PFSK-1 (cell line): Measurements from ENCODE around the gene METTL1.

Experiments
- POLR2AphosphoS5 ChIP-seq: IDR thresholded peaks from 2 replicates; pipeline ENCODE4 v1.6.1; 2012; ENCODE audit warnings: low read depth, mild to moderate bottlenecking, control low read depth, low read length, moderate library complexity
- SIN3A ChIP-seq: IDR thresholded peaks from 2 replicates; pipeline ENCODE4 v1.6.1; 2012; ENCODE audit warnings: mild to moderate bottlenecking, low read length, moderate library complexity, borderline replicate concordance; ENCODE audit not compliant: insufficient read depth
- TAF1 ChIP-seq: IDR thresholded peaks from 2 replicates; pipeline ENCODE4 v1.6.1; 2012; ENCODE audit warnings: low read length, control low read depth, borderline replicate concordance; ENCODE audit not compliant: insufficient read depth
- TF ChIP-seq, protein P1 (sequence below), 2 experiments: IDR thresholded peaks; 2 replicates each; pipeline versions ENCODE4 v1.6.1 to v1.8.0; 2011 to 2012; ENCODE audit warnings: low read depth in 2 of 2, low read length in 2 of 2, control low read depth in 1 of 2, inconsistent platforms in 1 of 2, mild to moderate bottlenecking in 1 of 2, moderate library complexity in 1 of 2; ENCODE audit not compliant: insufficient read depth in 1 of 2

DNA sequence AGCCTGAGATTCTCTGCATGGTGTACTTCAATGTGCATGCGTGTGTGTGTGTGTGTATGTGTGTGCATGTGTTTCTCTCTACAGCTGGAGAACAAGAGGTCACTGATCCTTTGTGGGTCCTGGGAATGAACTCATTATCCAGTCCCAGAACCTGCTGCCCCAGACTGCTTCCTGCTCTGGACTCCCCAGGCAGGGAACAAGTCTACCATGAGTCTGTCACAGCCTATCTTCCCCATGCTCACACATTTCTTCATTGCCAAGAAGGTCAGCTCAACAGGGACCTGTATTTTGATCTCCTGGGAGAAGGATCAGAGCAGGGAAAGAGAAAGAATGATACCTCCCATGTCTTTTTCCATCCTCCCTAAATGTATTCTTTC, 30.5 kb downstream of the METTL1 start:
- no peak for TF ChIP-seq POLR2AphosphoS5
- TF ChIP-seq TAF1, result no peak
- TF ChIP-seq, protein P1, sequence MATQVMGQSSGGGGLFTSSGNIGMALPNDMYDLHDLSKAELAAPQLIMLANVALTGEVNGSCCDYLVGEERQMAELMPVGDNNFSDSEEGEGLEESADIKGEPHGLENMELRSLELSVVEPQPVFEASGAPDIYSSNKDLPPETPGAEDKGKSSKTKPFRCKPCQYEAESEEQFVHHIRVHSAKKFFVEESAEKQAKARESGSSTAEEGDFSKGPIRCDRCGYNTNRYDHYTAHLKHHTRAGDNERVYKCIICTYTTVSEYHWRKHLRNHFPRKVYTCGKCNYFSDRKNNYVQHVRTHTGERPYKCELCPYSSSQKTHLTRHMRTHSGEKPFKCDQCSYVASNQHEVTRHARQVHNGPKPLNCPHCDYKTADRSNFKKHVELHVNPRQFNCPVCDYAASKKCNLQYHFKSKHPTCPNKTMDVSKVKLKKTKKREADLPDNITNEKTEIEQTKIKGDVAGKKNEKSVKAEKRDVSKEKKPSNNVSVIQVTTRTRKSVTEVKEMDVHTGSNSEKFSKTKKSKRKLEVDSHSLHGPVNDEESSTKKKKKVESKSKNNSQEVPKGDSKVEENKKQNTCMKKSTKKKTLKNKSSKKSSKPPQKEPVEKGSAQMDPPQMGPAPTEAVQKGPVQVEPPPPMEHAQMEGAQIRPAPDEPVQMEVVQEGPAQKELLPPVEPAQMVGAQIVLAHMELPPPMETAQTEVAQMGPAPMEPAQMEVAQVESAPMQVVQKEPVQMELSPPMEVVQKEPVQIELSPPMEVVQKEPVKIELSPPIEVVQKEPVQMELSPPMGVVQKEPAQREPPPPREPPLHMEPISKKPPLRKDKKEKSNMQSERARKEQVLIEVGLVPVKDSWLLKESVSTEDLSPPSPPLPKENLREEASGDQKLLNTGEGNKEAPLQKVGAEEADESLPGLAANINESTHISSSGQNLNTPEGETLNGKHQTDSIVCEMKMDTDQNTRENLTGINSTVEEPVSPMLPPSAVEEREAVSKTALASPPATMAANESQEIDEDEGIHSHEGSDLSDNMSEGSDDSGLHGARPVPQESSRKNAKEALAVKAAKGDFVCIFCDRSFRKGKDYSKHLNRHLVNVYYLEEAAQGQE (IDR thresholded peaks at IDR 0.05; ENCODE audit: insufficient read depth in 1 of 2, low read depth in 2 of 2, low read length in 2 of 2), result no peak
- no peak for TF ChIP-seq SIN3A
